HG02798 (cell line): Measurements from ENCODE around the gene CAB39L.
"Not testable (repeated sequence)": the region's sequence is repeated elsewhere in the genome, so short reads cannot be mapped to it uniquely, and the experiment has no call there.

Experiments used
- ATAC-seq: cut with Tn5 transposase; IDR thresholded peaks from one replicate; pipeline ENCODE4 v1.9.1; 2021; ENCODE audit warnings: mild to moderate bottlenecking; ENCODE audit not compliant: unreplicated experiment, poor library complexity

Gene CAB39L

GRCh38 chr13:49353908-49354307, 90.0 kb downstream of the CAB39L start:
- ATAC-seq: no peak

DNA sequence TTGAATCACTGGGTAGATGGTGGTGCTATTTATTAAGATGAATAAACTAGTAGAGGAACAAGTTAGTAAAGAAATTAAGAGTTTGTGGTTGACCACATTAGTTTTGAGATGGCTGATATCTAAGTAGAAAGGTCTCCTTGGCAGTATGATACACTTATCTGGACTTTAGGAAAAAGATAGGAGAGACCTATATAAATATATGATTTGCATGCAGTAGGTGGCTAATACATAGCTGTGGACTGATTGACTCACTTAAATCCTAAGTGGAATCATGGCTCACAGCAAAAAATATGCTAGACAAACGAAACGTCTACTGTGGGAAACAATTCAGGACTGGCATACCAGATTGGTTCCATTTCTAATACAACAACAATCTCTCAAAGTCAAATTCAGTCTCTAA, 92.0 kb downstream of the CAB39L start:
- ATAC-seq: no peak

GRCh38 chr13:49348751-49349150, 95.1 kb downstream of the CAB39L start:
- no peak for ATAC-seq

DNA sequence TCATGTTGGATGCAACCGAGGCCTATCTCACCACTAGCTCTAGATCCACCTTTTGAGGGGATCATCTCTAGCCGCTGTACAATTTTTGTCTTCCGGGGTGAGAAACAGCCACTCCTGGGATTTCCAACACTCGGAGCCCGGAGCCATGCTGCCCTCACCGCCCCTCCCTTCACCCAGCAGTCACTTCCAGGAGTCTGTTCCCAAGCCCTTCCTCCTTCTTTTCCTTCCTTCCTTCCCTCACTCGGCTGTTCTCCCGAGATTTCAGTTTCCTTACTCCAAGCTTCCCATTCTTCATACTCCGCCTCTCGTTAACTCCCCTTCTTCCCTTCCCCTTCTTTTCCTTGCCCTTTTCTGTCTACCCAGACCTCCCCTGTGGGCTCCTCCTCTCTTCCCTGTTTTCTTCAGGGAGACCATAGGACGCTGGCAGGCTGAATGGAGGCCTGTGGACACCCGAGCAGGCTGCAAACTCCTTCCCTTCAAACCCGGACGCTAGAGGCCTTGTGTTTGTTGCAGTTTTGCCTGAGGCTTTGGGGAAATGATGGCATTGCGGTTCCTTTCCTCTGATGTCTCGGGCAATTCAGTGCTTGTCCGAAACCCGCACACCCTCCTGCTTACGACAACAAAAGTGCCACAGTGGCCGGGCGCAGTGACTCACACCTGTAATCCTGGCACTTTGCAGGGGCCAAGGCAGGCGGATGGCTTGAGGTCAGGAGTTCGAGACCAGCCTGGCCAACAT, 96.0 kb downstream of the CAB39L start:
- ATAC-seq: no peak

GRCh38 chr13:49346460-49346859, 97.4 kb downstream of the CAB39L start:
- ATAC-seq: no peak

DNA sequence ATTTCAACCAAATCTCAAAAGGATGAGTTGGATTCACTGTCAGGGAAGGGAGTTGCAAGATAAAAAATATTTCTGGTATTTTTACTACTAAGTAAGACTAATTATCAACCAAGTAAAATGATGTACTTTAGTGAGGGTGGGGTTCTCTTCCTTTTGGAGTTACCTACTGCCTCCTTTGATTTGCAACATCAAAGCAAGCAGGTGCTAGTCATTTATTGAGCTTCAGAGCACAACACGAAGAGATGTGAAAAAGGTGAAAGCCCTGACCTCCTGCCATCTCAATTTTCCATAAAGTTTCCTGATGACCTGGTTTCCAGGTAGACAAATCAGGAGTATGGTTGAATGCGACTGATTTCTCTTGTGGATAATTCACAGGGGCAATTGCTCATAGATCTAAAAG, 100.1 kb downstream of the CAB39L start:
- ATAC-seq: no peak

- ATAC-seq: no peak
These were observed 100.6 kb downstream of the CAB39L start for GRCh38 chr13:49343255-49343654.

DNA sequence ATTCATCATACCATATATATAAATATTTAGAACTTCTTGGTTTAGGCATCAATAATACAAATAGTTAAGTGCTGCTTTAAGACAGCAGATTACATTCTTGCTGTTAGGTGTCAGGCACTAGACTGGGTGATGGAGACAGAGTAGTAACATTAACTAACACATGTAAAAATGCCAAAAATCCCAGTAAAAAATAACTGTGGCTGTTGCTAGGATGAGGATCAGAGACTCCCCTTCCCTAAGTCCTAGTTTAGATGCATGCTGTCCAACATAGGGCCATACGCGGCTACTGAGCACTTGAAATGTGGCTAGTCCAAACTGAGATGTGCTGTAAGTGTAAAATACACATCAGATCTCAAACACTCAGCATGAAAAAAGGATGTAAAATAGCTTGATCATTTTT, 101.4 kb downstream of the CAB39L start:
- no peak for ATAC-seq

GRCh38 chr13:49341941-49342340, 101.9 kb downstream of the CAB39L start:
- ATAC-seq: no peak

DNA sequence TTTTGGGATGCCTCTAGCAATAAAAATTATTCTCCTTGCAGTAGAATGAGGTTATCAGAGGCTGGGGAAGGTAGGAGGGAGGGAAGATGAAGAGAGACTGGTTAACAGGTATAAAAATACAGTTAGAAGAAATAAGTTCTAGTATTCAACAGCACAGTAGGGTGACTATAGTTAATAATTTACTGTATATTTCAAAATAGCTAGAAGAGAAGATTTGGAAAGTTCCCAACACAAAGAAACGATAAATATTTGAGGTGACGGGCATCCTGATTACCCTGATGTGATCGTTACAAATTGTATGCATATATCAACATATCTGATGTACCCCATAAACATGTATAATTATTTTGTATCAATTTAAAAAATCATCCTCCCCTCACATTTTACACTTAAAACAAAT, 102.3 kb downstream of the CAB39L start:
- ATAC-seq: no peak

- no peak for ATAC-seq
These were observed 103.7 kb downstream of the CAB39L start for GRCh38 chr13:49340161-49340560.

GRCh38 chr13:49336655-49337054, 107.2 kb downstream of the CAB39L start:
- no peak for ATAC-seq

DNA sequence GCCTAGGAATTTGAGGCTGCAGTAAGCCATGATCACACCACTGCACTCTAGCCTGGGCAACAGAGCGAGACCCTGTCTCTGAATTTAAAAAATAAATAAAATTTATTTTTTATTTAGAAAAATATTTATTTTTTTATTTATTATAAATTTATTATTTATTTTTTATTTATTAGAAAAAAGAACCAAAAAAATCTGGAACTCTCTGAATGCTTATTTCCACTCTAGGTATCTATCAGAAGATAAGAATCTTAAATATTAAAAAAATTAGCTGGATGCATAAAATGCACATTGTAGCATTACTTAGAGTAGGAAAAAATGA, 113.4 kb downstream of the CAB39L start:
- no peak for ATAC-seq

GRCh38 chr13:49329831-49330545, 113.9 kb downstream of the CAB39L start:
- no peak for ATAC-seq

- ATAC-seq: not testable (repeated sequence)
These were observed 116.7 kb downstream of the CAB39L start for GRCh38 chr13:49327145-49327544.

DNA sequence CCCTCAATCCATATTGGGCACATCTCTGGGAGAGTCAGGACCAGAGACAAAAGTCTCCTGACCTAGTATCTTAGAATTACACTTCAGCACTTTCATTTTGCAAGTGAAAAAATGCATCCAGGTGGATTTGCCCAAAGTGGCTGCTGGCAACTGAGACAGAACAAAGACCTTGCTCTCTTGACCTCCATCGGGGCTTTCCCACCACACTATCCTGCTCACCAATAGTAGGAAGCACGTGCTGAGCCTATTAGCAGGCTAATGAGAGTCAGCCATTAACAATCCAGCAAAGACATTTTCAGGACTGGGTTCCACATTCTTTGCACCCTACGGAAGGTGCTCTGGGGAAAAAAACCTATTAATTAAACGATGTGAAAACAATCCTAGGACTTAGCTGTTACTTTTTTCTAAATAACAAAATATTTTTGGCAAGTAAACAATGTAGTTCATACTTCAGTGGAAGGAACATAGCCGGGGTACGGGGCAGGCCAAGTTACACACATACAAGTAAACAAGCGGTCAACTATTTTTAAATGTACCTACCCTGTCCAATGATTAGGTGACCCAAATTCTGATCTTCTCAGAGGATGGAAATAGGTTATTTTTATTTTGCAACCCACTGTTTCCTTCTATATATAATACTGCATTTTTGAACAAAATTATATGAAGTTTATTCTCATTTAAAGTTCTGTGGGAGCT, 117.5 kb downstream of the CAB39L start:
- no peak for ATAC-seq

DNA sequence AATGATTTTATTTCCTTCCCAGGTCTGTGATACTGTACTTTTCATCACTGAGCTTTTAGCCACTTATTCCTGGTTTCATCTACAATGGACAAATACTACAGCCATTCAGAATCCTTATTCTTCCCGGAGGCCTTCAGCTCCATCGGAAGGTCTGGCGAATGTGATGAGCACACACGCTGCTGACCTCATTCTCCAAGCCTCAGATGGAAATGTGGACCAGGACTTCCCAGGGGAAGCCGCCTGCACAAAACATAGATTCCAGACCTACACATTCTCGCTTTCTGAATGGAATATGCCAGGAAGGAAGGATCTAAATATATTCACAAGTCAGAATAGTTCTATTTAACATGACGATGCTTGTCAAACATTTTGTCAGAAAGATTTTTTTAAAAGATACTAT, 120.5 kb downstream of the CAB39L start:
- no peak for ATAC-seq

GRCh38 chr13:49322702-49323101, 121.2 kb downstream of the CAB39L start:
- ATAC-seq: no peak

DNA sequence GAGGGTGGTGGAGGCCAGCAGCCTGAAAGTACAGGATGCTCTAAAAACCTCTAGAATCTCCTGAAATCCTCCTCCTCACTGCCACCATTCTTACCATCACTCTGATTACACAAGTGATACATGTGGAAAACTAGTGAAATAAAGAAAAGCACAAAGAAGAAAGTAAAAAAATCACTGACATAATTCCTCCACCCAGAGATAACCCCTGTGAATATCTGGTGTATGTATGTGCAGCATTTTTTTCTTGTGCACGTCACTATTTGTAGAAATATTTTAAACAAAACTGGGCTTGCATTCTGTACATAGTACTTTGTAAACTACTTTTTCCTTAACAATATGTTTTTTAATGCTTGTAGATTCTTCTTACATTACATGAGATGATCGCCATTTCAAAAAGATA, 122.9 kb downstream of the CAB39L start:
- no peak for ATAC-seq

DNA sequence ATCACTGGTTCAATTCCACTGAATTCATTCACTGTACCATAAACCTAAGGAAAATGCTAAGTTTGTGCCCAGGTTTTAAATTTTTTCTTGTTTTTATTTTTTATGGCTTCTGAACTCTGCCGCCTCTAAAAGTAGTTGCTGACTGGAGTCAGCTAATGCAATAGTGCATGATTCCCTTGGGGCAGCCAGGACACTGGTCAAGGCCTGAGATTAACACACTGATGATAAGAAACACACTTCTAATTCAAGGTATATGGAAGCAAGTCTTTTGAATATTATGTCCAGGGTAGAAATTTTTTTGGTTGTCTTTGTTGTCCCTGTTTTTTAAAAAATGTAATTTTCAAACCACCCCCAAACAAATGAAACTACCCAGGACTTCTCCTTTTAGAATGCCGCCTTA, 123.9 kb downstream of the CAB39L start:
- no peak for ATAC-seq

DNA sequence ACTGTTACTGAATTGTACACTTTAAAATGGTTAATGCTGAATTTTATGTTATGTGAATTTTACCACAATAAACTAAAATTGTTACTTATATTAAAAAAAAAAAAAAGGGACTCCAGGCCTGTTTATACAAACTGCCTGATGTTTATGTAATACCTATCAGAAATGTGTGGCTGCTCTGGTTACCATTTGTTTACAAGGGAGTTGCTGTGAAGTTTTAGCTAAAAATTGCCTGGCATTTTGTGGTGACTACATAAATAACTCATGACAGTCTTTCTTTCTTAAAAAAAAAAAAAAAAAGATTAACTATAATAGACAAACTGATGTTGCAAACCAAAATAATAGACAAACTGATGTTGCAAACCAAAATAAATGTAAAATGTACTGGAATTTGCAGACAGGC, 124.3 kb downstream of the CAB39L start:
- no peak for ATAC-seq
